ENCODE measurements around the gene COQ10A.

- no peak for TF ChIP-seq POLR2AphosphoS5 (IDR thresholded peaks at IDR 0.05; ENCODE audit: insufficient read depth in 1 of 2, low read depth in 1 of 2)
- TF ChIP-seq, protein P1, sequence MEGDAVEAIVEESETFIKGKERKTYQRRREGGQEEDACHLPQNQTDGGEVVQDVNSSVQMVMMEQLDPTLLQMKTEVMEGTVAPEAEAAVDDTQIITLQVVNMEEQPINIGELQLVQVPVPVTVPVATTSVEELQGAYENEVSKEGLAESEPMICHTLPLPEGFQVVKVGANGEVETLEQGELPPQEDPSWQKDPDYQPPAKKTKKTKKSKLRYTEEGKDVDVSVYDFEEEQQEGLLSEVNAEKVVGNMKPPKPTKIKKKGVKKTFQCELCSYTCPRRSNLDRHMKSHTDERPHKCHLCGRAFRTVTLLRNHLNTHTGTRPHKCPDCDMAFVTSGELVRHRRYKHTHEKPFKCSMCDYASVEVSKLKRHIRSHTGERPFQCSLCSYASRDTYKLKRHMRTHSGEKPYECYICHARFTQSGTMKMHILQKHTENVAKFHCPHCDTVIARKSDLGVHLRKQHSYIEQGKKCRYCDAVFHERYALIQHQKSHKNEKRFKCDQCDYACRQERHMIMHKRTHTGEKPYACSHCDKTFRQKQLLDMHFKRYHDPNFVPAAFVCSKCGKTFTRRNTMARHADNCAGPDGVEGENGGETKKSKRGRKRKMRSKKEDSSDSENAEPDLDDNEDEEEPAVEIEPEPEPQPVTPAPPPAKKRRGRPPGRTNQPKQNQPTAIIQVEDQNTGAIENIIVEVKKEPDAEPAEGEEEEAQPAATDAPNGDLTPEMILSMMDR (IDR thresholded peaks at IDR 0.05) = no peak
Measured at GRCh38 chr12:56267443-56268071, 815 bp downstream of the COQ10A start.
